HG02642 (cell line): ENCODE measurements around the gene XRCC5.

ENCODE experiments used
- ATAC-seq: cut with Tn5 transposase; IDR thresholded peaks from one replicate; pipeline ENCODE4 v1.9.1; 2021; ENCODE audit warnings: mild to moderate bottlenecking; ENCODE audit not compliant: unreplicated experiment, poor library complexity

The XRCC5 gene

DNA sequence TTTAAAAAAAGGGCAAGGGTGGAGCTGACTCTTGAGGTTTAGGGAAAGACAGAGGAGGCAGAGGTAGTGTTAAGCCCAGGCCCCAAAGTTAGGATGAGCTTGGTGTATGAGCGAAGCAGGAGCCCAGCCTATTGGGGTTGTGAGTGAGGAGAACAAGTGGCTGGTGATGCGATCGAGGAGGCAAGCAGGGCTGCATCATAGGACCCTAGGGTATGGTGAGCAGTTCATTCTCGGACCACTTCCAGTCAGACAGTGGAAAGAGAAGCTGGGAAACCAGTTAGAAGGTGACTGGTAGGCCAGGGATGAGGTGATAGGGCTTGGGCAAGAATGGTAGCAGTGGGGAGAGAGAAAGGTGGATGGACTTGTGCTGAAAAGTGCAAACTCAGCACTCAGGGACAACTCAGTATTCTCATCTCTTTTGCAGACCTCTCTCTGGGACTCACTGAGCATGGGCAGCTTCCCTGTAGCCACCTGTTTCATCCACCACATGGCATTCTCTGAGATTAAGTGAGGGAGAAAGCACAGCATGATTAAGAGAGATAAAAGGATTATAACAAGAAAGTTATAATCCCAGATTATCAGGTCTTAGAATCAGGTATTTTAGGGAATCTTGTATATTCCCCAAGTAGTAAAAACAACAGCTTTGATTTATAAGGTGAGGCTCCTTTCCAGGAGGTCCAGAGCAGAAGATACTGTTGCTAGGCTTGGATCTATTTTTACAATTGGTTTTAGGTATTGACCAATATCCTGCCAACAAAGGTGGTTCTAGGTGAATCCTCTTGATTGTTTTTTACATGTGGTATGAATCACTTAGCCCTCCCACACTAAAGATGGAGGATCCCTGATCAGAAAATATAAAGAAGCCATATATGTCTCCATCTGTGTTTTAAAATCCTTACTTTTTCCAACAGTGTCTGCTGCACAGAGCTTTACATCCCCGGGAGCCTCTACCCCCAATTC is 38.3 kb downstream of the XRCC5 start:
- no peak for ATAC-seq

DNA sequence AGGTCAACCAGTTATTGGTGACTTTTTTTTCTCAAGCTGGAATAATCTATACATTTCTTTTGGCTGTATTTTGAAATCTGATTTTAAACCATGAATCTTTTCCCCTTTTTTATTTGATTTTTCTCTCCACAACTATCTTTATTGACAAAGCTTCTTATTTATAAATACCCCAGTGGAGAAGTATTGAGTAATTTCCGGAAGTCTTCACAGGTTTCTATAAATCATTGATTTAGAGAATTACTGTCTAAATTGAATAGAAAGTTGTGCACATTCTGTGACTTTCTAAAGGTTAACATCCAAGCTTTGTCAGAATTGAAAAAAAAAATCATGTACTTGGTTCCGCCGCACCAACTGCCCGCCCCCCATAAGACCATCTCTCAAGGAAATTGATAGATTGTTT is 39.8 kb downstream of the XRCC5 start:
- no peak for ATAC-seq

DNA sequence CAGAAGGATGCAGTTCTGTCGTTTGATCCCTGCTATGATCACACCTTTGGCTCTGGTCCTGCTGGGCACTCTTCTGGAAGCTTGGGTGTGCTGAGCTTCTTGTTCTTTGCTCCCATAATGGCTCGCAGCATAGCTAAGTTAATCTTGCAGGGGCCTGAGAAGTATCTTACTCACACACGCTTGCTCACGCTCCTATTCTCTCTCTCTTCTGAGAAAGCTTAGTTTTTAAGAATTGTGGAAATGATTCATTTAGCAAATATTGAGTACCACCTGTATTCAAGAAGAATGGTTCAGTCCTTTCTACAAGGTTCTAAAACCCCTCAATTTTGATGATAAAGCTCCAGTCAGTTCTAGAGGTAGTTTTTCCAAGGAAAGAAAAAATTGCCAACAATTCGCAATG is 40.6 kb downstream of the XRCC5 start:
- ATAC-seq = no peak

DNA sequence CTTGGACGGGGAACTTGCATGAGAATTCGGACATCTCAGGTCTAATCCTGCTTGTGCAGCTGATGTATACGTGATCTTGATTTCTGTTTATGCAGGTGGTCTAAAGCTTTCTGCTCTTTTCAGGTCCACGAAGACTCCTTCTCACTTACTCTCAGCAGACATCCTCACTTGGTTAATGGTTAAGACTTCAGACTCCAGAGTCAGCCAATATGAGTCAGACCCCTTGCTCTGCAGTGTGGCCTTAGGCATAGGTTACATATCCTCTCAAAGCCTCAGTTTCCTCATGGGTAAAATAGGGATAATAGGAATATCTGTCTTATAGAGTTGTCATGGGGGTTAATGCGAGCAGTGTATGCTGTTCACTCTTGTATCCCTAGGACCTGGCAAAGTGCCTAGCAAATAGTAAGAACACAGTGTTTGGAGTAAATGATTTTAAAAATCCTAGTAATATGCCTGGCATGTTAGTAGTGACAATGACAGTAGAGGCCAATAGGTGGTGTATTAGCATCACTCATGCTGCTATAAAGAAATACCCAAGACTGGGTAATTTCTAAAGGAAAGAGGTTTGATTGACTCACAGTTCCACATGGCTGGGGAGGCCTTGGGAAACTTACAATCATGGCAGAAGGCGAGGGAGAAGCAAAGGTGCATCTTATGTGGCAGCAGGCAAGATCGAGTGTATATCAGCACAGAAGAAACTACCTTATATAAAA is 42.3 kb downstream of the XRCC5 start:
- ATAC-seq = no peak

DNA sequence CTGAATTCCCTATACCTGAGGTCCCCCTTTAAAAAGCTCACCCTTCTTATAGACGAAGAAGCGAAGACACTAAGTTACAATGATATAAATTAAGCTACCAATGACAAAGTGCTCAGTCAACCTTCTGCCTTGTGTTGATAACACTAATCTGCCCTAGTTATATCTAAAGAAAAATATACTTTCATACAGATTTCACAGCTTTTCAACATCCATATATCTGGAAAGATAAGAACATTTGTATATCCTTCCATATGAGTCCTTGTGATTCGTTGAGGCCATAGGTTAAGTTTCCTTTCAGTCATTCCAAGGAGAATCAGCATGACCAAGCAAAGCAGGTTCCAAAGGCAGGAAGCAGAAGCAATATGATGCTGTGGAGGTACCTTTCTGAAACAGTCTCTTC is 46.8 kb downstream of the XRCC5 start:
- ATAC-seq = no peak

DNA sequence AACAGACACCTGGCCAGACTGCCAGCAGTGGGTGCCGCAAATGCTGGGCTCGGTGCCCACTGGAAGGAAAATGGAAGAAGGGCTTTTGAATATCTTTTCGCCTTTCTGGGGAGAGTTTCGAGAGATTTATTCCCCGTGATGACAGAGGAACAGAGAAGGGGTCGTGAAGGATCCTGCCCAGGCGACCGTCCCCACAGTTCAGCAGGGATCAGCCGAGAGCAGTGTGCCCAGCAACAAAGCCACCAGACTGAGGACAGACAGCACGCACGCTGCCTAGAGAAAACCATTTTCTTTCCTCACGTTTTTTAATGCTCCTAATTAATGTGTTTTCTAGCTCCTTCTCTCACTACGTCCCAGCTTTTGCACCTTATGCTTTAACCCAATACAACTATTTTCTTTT is 47.7 kb downstream of the XRCC5 start:
- ATAC-seq = no peak

DNA sequence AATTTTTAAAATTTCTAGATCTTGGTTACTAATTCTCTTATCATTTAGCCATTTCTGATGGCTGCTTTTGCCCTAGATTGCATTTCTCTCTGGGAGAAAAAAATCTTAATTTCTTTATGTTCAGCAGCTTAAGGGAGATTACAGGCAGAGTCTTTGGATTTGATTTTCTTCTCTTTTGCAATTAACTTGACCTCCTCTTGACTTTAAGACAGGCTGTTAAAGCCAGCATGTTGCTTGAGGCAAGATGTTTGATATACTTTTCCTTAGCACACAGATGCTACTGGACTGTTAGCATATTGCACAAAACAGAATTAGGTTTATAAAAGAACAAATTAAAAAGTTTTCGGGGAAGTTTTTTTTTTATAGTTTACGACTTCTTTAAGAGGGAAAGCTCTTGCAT is 50.0 kb downstream of the XRCC5 start:
- no peak for ATAC-seq

DNA sequence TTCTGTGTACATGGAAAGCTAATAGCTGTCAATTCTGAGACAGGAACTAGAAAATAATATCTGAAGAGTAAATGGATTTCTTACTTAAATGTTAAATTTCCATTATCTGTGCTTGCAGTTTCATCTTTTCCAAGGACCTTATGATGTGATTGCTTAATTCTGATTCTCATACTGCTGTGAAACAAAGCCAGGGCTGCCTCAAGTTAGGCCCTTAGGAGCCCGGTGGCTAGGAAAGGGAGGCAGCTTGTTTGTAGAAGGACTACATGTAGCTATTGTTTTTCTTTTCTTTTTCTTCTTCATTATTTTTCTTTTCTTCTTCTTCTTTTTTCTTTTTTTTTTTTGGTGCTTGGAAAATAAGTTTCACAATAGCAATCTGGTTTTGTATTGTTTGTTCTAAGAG is 50.5 kb downstream of the XRCC5 start:
- ATAC-seq = no peak

DNA sequence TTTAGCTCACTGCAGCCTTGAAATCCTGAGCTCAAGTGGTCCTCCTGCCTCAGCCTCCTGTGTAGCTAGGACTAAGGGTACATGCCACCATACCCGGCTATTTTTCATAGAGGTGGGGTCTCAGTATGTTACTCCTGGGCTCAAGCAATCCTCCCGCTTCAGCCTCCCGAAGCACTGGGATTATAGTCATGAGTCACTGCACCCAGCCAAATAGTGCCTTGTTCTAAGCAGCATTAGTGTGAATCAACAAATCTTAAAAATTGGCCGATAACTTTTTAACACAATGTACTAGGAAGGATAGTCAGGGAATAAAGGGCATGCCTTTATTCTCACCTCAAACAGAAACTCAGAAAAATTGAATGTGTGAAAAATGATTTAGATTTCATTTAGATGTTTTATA is 51.6 kb downstream of the XRCC5 start:
- no peak for ATAC-seq

DNA sequence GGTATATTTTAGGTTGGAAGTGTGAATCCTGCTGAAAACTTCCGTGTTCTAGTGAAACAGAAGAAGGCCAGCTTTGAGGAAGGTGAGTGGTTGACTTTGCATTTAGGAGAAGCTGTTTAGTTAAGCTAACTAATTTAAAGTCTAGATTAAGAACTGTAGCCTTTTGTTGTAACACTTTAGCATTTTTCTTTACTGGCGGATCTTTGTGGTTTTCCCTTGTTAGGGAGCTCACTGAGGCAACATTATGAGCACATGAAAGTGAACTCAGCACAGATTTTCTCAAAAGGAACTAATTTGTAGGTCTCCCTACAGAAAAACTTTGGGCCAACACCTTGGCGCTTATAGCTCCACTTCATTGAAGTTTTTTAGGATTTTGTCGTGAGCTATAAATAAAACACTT is 52.8 kb downstream of the XRCC5 start:
- ATAC-seq = no peak

DNA sequence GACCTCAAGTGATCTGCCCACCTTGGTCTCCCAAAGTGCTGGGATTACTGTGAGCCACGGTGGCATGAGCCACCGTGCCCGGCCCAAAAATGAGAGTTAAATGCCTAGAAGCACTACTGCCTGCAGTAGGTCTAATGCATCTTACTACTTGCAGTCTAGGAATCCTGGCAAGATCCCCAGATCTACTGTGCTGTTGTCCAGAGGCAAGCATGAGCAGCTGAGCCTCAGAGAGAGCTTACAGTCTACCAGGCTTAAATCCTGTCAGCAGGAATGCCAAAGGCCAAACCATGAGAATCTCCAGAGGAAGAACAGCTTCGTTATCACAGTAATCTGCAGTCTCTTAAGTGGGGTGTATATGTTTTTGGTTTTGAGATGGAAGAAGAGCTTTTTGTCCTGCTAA is 54.4 kb downstream of the XRCC5 start:
- no peak for ATAC-seq

DNA sequence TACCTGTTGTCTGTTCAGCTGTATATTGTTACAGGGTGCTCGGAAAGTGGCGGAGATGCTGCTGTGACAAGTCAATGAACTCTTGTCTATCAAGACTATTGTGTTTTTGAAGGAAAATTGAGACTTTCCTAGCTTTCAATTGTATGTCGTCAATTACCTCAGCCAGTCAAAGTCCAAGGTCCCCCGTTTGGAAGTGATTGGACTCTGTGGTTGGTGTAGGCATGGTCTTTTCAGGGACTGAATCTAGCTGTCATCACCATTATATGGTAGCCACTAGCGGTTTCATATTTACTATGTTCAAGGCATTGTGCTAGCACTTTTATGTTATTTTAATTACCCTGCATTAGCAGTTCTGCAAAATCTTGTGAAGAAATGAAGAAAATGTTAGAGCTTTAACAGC is 54.9 kb downstream of the XRCC5 start:
- ATAC-seq = no peak

DNA sequence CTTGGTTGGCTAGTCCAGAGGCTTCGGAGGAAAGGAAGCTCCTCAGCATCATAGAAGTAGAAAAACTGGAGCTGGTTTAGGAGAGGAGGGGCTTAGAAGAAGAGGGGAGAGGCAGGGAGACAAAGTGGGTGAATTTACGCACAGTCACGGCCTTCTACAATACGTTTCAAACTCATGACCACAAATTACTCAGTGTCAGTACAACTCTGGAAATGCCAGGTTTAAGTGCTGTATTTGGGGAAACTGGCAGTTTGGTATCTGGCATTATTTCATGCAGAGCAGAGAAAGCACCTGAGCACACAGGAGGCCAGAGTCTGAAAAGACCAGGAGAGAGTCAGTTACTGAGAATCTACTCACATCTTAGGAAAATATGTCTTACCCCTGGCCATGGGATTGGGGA is 55.4 kb downstream of the XRCC5 start:
- ATAC-seq = no peak

DNA sequence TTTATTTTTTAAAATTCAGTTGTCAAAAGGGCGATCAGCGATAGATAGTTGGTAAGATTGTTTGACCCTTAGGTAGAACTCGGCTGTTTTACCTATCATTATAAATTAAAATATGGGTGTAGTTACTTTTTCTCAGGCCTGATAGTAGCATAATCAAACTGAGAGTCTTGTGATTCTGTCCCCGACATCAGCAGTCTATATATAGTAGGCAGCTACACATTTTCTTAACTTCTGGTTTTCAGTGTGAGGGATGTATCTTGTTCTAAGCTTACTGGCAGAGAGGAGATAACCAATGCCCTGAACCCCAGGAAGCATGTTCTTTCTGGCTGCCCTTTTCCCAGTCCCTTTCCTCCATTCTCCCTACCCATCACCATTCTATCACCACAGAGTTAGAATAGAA is 56.6 kb downstream of the XRCC5 start:
- no peak for ATAC-seq

DNA sequence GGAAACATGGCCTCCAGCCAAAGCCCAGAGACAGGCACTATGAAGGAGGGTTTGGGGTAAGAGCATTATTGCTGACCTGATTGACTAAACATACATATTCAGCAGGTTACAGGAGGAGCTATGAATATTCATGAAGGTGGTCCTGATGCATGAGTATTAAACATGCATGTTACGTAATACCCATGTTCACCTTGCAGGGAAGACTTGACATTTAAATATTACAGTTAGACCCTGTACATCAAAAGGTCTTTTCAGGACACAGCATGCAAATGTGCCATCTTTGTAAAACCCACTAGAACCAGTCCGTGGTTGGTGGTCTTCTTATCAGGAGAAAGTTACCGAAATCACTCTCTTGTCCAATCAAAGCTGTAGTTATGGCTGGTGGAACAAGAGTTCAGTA is 59.9 kb downstream of the XRCC5 start:
- ATAC-seq = no peak

DNA sequence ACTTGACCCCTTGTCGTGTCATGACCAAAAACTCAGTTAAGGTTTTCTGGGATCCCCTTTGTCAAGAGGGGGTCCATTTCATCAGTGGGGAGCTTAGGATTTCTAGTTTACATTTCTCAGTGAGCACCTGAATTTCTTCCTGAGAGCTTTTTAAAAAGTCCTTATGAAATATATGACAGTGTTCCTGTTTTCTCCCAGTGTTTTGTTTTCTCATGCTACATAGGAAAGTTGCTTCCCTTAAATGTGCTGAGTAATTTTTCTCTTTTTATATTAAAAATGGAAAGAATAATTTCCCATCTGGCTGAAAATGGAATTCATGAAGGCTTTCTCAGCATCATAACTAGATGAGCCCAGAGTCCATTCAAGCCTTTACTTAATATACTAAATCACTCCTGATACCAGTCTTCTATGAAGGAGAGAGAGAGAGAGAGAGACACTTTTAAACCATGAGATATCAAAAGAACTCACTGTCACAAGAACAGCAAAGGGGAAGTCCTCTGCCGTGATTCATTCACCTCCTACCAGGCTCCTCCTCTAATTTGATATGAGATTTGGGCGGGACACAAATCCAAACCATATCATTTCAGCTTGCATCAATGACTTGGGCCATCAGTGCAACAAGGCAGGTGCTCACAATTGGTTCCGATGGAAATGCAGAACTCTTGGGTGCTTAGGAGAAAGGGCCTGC is 61.1 kb downstream of the XRCC5 start:
- no peak for ATAC-seq

DNA sequence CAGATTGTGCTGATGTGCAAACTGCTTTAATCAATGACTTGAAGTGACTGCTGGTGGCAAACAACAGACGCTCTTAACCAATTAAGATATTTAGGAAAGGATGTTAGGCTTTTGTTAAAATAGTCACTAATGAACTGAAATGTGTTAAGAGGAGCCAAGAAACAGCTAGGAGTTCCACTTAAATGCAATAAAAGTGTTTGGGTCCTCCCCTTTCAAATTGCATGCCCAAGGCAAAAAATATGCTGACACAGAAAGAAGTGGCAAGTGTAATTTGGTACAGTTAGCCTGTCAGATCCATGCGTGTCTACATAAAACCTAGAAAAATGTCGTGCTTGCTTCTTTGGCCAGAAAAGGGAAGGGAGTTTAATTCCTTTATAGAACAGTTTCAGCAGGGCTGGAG is 61.9 kb downstream of the XRCC5 start:
- ATAC-seq = no peak

DNA sequence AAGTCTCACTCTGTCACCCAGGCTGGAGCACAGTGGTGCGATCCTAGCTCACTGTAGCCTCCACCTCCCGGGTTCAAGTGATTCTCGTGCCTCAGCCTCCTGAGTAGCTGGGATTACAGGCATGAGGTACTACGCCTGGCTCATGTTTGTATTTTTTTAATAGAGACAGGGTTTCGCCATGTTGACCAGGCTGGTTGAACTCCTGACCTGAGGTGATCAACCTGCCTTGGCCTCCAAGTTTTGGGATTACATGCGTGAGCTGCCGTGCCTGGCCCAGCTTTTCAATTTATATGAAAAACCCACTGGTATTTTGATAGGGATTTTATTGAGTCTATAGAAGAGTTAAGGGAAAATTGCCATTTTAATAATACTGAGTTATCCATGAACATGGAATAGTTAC is 63.3 kb downstream of the XRCC5 start:
- ATAC-seq = no peak

DNA sequence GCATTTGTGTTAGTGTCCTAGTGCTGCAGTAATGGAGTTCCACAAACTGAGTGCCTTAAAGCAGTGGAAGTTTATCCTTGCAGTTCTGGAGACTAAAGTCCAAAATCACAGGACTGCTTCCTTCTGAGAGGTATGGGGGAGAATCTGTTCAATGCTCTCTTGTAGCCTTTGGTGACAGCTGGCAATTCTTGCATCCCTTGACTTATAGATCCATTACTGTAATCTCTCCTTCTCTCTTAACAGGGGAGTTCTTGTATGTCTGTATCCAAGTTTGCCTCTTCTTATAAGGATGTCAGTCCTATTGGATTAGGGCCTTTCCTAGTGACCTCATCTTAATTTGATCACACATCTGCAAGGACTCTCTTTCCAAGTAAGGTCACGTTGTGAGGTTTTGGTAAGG is 69.9 kb downstream of the XRCC5 start:
- ATAC-seq = no peak

DNA sequence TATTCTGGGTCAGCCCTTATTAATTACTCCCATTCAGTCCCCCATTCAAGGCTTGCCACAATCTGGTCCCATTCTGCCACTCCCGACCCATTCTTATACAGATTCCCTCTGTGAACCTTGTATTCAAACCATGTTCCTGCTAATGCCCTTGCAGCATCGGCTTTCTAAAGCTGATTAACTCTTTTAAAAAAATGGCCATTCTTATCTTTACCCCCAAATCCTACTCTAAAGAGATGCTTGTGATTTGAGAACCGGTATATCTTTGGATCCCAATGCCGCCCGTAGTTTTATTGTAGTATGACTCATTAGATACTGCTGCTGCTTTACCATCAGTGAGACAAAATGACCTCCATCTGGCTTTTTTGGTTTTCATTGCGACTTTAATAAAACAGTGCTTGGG is 72.2 kb downstream of the XRCC5 start:
- no peak for ATAC-seq

DNA sequence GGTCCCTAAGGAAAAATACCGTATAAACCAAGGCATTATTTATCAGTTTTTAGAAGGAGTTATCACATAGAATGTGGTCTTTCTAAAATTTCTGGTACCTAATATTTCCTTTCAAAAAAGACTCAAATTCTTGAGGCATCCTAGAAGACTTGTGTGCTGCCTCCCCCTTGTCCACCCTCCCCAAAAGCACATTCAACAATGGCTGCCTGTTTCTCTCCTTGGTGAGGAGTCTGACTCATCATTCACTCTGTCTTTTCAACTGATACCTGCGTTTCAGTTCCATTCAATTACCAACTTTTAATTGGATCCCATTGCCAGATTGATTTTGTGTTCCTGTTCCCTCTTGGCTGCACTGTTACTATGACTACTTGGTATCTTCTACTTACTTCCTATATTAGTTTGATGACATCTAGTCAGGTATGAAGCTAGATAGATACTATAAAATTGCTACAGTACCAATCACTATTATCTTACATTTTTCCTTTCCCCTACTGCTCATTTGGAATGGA is 72.9 kb downstream of the XRCC5 start:
- ATAC-seq = no peak
